GM19463 (cell line): Measurements from ENCODE around the gene SMARCD3.

Experiments used
- ATAC-seq: cut with Tn5 transposase; IDR thresholded peaks from one replicate; pipeline ENCODE4 v1.9.1; 2021; ENCODE audit warnings: mild to moderate bottlenecking, moderate library complexity; ENCODE audit not compliant: unreplicated experiment

Gene SMARCD3

DNA sequence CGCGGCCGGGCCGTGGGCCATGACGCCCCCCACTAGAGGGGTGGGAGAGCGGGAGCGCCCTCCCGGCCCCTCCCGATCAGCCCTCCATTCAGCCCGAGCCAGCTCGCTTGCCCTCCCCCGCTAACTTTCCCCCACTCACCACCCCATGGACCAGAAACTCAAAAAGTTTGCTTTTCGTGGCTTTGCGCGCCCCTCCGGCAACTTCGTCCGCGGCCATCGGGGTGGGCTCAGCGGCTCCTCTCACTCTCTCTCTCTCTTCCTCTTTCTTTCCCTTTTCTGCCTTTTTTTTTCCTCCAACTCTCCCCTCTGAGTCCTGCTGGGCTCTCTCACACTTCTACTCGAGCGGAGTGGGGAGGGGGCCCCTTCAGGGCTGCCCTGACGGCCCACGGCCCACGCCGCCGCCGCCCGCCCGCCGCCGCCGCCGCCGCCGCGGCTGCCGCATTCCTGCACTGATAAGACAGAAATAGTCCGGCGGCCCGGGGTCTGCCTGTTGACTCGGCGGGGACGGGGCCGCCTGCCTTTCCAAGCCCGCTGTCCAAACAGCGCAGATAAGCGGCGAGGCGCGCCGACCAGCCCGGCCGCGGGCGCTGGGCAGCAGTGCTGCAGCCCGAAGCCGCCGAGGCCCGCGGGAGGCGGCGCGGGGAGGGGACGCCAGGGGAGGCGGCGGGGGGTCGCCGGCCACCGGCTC, at the start of gene SMARCD3:
Gene SMARCD3, minus strand, starts transcription at position 349 of the 688 bp plus-strand sequence. Its CDS starts 132 bp downstream, at position 217.
- no peak for ATAC-seq

DNA sequence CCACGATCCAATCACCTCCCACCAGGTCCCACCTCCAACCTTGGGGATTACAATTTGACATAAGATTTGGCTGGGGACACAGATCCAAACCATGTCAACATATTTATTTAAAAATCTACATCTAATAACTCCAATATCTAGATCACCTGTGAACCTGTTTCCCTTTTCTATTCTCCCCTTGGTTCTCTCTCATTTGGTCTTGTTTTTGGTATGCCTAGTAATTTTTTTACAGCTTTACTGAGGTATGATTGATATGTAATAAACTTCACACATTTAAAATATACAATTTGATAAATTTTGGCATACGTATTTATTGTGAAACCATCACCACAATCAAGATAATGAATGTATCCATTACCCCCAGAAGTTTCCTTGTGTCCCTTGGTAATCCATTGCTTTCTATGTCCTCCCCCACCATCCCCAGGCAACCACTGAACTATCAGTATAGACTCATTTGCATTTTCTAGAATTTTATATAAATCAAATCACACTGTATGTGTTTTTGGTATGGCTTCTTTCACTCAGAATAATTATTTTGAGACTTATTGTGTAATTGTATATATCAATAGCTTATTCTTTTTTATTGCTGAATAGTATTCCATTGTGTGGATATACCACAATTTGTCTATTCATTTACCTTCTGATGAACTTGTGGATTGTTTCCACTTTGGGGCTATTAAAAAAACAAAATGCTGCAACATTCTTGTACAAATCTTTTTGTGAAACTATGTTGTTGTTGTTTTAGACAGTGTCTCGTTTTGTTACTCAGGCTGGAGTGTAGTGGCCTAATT, 47.9 kb upstream of the SMARCD3 start:
- no peak for ATAC-seq

DNA sequence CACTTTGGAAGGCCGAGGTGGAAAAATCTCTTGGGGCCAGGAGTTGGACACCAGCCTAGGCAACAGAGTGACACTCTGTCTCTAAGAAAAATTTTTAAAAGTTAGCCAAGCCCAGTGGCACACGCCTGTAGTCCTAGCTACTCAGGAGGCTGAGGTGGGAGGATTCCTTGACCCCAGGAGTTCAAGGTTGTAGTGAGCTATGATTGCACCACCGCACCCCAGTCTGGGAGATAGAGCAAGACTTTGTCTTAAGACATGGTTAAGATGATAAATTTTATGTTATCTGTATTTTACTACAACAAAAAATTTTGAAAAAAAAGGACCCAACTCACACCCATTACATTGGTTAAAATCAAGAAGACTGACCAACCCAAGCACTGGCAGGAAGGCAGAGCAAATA, 44.4 kb upstream of the SMARCD3 start:
- no peak for ATAC-seq

DNA sequence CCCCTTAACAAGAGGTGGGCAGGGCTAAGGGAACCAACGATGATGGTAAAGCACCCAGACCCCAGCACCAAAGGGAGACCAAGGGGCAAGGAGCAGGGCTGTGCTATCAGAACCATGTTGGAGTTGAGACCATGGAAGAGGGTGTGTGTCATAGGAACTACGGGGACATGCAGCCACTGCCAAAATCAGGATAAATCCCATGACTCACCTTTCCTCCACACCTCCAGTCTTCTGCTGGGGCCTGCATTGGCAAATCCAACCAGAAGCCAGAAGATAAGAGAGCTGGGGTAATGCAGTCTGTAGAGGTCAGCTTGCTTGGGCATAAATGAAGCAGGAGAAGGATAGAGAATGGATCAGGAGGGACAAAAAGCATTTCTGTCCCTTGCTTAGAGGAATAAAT, 42.7 kb upstream of the SMARCD3 start:
- no peak for ATAC-seq

DNA sequence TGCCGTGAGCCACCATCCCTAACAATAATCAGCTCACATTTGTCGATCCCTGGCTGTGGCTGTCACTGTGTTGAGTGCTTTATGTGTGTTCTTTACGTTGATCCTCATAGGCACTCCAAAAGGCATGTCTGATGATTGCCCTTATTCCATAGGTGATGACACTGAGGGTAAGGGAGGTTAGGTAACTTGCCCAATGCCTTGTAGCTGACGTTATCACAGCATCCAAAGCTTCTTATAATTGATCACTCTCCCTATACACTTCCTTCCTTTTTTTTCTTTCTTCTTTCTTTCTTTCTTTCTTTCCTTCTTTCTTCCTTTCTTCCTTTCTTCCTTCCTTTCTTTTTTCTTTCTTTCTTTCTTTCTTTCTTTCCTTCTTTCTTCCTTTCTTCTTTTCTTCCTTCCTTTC, 41.9 kb upstream of the SMARCD3 start:
- ATAC-seq = no peak

DNA sequence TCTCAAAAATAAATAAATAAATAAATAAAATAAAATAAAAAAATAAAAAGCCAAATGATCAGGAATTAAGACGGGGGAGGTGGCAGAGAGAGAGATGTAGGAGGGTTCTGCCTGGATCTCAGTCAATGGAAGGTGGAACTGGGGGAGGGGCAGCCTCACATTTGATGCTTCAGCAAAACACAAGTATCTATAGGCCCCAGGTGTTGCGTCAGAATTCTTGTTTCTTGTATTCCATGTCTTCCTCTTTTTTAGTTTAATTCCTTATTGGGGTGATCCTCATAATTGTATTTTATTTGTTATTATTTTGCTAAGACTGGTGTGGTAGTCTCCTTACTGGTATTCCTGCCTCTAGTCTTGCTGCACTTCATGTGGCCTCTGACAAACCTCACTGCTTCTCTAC, 41.4 kb upstream of the SMARCD3 start:
- no peak for ATAC-seq

DNA sequence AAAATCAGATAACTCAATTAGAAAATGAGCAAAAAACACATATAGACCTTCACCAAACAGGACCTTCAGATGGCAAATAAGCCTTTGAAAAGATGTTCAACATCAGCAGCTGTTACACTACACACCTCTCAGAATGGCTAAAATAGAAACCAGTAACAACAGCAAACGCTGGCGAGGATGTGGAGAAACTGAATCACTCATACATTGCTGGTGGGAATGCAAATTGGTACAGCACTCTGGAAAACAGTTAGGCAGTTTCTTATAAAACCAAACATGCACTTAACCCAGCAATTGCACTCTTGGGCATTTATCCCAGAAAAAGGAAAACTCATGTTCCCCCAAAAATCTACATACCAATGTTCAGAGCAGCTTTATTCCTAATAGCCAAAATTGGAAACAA, 37.7 kb upstream of the SMARCD3 start:
- ATAC-seq = no peak

DNA sequence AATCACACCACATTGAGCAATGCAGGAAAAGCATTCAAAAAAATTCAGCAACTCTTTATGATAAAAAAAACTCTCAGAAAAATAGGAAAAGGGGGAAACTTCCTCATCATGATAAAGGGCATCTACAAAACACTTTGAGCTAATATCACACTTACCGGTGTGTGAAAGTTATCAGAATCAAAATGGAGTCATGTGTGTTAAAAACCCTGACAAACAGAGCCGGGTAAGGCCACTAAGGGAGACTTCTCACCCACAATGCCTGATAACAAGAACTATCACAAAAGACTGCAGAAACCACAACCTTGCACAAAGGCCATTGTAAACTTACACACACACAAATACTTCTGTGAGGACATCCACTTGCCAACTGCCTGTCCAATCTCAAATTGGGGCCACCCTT, 34.8 kb upstream of the SMARCD3 start:
- ATAC-seq = no peak

DNA sequence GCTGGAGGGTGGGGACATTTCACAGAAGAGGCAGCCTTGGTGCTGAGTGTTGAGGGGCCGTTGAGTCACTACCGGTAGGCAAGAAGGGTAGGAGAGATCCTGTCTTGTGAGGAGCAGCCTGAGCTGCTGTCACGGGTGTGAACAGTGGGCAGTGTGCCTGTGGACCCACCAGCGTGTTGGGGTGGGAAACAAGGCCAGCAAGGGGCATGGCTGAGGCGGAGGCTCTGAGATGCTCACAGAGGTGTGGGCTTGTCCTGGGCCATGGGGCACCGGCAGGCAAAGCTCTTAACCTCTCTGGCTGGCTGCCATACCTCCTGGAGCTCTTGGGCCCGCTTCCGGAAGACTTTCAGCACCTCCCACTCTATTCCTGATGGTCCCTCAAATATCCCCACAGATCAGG, 33.6 kb upstream of the SMARCD3 start:
- no peak for ATAC-seq

DNA sequence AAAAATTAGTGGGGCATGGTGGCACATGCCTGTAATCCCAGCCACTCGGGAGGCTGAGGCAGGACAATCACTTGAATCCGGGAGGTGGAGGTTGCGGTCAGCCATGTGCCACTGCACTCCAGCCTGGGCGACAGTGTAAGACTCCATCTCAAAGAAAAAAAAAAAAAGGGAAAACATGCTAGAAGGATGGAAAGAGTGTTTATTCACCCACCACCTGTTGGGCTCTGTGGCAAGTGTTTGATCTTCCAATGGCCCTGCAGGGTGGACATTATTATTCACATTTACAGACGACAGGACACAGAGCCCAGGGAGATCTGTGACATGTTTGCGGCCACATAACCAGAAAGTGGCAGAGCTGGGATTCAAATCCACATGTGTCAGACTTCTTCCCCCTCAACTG, 33.2 kb upstream of the SMARCD3 start:
- no peak for ATAC-seq

DNA sequence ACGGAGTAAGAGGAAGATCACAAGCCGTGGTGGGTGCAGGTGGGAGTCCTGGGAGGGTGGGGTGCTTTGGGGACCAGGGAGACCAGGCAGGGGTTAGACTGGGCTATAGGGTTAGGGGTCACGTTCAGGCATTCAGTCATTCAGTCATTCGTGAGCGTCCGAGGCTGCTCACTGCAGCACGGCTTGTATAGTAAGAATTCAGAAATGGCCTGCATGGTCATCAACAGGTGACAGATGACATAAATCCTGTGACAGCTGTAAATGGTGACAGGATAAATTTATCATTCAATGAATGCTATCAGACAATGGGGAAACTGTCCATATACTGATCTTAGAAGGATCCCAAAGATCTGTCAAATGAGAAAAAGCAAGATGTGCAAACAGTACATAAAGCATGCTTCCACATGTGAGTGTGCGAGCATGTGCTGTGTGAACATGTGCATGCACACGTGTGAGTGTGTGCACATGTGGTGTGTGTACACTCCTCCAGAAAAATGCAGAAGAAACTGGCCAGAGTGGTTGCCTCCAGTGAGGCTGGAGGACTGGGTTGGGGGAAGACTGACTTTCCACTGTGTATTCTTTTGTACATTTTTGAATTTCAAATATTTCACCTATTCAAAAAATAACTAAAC, 32.0 kb upstream of the SMARCD3 start:
- no peak for ATAC-seq

DNA sequence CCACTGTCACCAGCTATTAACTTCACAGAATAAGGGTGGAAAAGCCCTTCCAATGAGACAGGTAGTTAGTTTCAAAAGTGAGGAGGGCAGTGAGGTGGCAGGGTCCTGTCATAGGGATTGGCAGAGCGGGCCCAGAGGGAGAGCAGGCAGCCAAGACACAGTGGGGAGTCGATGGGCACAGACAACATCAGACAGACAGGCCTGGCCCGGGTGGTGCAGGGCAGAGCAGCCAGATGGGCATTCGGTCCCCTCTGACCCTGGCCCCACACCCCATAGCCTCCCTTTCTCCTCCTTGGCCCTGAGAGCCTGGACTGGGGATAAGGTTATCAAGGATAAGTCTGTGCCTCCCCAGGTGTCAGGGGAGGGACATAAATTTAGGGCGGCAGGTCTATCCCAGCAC, 31.4 kb upstream of the SMARCD3 start:
- ATAC-seq = no peak

DNA sequence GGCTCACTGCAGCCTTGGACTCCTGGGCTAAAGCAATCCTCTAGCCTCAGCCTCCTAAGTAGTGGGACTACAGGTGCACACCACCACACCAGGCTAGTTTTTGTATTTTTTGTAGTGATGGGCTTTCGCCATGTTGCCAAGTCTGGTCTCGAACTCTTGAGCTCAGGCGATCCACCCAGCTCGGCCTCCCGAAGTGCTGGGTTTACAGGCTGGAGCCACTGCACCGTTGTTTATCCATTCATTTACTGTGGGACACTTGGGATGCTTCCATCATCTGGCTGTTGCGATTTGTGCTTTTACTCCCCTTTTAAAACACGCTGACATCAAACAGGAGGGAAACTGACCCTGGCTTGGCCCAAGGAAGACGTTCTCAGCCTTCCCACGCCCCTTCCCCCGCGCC, 30.5 kb upstream of the SMARCD3 start:
- no peak for ATAC-seq

DNA sequence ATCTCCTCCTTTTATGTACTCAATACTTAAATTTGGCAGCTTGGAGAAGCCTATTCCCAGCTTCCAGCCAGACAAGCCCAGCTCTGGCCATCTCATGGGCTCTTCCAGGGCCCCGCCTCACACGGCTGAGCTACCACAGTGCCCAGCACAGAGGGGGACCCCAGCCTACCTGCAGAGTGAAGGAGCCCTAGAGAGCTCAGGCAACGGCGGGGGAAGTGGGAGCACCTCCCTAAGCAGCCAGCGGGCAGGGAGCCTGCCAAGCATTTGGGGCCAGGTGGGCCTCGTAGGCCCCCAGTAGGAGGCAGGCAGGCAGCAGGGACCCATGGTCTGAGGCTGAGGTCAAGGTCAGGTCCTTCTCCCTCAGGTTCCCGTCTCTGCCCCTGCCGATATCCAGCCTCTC, 29.1 kb upstream of the SMARCD3 start:
- ATAC-seq = no peak

DNA sequence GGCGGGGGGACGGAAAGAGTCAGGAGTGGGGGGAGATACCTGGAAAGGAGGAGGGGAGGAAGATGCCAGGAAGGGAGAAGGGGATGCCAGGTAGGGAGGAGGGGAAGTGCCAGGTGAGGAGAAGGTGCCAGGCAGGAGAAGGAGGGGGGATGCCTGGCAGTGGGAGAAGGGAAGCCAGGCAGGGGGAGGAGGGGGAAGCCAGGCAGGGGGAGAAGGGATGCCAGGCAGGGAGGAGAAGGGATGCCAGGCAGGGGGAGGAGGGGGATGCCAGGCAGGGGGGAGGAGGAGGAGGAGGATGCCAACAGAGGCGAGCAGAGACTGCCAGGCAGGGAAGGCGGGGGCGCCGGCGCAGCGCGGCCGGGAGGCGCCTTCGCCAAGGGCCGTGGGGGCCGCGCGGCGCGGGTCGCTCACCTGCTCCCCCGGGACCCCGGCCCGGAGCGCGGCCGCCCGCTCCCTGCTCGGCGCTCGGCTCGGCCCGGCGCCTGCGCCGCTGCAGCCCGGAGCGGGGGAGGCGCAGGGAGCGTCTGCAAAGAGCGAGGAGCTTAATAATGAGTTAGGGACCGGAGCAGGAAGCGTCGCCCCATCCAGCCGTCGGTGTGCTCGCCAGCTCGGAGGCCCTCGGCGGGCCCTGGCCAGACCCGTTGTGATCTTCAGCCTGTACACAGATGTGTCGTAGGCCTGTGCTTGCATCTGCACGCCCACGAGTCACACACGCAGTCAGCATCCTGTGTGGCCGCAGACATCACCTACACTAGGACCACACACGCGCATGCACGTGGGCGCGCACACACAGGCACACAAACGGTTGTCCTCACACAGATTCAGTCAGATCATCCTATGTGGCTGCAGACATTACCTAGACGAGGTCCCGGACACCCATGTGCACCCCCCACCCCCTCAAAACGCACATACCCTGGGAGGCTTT, 28.4 kb upstream of the SMARCD3 start:
- peak; percentile 62 for ATAC-seq

DNA sequence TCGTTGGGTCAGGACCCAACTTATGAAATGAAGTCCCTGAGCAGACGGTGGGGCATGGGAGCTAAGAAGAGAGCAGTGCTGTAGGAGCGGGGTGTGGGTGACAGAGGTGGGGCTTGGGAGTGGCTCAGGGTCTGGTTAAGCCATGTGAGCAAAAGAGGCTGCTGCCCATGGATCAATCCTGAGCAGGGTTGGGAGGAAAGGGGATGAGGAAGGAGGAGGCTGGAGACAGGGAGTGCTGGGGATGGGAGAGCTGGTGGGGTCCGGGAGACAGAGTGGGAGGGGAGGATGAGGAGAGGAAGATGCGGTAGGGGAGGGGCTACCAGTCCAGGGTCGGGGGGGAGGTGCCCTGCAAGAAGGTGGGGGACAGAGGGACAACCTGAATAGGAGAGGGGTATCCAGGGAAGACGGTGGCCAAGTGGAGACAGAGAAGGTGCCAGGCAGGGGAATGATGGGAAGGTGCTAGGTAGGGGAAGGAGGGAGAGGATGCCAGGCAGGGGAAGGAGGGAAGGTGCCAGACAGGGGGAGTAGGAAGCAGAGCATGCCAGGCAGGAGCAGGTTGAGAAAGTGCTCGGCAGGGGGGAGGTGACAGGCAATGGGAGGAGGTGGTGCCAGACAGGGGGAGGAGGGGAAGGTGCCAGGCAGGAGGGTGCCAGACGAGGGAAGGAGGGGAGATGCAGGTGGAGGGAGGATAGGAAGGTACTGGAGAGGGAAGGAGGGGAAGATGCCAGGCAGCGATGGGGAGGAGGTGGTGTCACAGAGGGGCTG, 27.5 kb upstream of the SMARCD3 start:
- ATAC-seq = no peak

DNA sequence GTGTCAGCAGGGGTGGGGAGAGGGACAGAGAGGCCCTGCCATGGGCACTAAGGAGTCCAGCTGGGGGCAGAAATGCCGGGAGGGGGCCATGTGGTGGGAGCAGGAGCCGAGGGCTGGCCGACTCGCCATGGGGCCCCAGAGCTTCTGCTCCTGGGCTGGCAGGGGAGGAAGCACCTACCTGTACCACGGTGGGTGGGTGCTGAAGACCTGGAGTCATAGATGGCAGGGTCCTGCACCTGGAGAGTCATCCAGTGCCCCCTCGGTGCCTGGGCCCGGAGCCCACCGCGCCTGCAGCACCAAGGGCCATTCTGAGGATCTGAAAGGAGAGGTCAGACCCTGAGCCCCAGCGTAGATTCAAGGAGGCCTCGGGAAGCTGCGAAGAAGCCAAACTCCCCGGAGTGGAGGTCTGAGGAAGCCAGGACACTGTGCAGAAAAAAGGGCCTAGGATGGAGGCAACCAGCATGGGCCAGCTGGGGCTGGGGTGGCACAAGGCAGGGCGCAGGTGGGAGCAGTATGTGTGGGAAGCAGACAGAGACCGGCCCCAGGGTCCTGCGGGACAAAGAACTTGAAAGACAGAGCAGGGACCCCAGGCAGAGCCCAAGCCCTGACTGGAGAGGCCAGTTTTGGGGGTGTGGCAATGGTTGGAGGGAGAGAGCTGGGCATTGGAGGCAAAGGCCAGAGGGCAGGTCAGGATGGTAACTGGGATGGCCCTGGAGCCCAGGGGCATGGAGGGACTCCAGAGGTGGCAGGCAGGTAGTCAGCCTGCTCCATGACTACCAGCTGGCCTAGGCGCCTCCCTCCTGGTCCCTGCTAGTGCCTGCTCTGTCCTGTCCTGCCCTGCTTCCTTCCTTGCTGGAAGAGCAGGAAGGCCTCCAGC, 26.7 kb upstream of the SMARCD3 start:
- ATAC-seq = no peak

DNA sequence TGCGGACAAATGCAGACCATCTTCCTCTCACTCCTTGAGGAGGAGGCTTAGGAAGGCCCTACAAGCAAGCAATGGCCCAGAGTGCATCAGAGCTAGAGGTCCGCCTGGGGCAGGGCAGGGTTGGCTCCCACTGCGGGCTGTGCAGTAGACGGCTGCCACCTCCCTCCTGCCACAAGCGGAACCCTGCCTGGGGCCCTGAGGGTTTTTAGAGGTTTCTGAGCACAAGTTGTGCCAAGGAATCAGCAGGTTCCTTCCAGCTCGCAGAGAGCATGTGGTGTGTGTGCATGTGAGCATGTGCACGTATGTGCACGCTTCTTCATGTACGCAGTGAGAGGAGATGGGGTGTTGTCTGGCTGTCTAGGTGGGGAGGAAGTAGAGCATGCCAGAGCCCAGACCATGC, 25.9 kb upstream of the SMARCD3 start:
- no peak for ATAC-seq

DNA sequence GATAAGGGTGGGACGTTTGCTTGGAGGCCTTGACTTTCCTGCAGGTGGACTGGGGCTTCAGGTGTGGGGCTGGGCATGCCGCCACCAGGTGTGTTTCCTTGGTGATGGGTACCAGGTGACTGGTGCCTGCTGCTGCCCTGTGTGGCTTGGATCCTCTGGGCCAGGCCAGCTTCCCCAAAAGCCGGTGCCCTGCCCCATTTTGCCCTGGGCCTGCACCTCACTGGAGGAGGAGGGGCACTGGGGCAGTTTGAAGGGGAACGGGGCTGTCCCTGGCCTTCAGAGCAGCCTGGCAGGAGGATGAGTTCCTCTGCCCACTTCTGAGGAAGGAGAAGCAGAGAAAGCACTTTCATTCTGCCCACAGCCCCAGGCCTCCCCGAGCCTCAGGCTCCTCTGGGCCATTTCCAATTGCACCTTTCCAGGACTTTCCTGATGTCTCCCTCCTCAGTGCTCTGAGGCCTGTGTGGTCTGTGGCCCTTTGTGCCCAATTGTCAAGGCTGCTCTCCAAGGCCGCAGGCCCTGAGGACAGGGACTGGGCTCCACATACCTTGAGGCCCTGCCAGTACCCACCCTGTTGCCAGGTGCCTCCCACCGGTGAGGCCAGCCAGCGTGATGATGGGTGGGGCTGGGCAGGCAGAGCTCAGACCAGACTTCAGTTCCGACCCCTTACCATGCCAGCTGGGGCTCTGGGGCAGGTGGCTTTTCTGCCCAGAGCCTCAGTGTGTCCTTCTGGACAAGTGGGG, 25.3 kb upstream of the SMARCD3 start:
- ATAC-seq = no peak
